Heart left ventricle (tissue), 13 donors: ENCODE measurements around the gene DFFB.

Experiments
- POLR2A ChIP-seq, 2 donors: fragments of 450-650 bp; IDR thresholded peaks; one replicate each; pipeline ENCODE4 v1.6.1; 2017; ENCODE audit warnings: antibody characterized with exemption in 2 of 2, mild to moderate bottlenecking in 2 of 2, moderate library complexity in 2 of 2
- TF ChIP-seq, protein P1 (sequence below), 12 donors: fragments of 200-600 bp; sonication (generic) in 4 of 12; IDR thresholded peaks; one replicate each; pipeline versions ENCODE4 v1.5.0 to v1.8.0; 2018 to 2022; ENCODE audit warnings: antibody characterized with exemption in 12 of 12, mild to moderate bottlenecking in 5 of 12
- donor health status: ischemic (EF 13 %, LVEDD 7.1; RV severe dilation, severe dysfunction).
- donor health status: DM: no; HTN: yes; CAD: no.
- donor health status: DM: no; HTN: no; CAD: no.
- donor health status: ischemic (EF 25% LVEDD 6.9; RV normal size, moderate dysfunction).
- donor health status: ischemic (EF 25% LVEDD 5.7; RV mildly dilated, moderate dysfunction).
- donor health status: ischemic (EF 35%, LVEDD 5.7; RV mildly dilated, moderate dysfunction).
- donor health status: nonischemic (EF 11% LVEDD 7.7; RV severe dilation, severe dysfunction).
- donor health status: DM: yes; HTN: yes; CAD: no.
- donor health status: PGD.
- donor health status: ischemic (EF 29% LVEDD 5.4; RV normal size, mild dysfunction).
- donor health status: nonischemic (EF 23%, LVEDD 6.1; RV moderate dilation, normal function).

DNA sequence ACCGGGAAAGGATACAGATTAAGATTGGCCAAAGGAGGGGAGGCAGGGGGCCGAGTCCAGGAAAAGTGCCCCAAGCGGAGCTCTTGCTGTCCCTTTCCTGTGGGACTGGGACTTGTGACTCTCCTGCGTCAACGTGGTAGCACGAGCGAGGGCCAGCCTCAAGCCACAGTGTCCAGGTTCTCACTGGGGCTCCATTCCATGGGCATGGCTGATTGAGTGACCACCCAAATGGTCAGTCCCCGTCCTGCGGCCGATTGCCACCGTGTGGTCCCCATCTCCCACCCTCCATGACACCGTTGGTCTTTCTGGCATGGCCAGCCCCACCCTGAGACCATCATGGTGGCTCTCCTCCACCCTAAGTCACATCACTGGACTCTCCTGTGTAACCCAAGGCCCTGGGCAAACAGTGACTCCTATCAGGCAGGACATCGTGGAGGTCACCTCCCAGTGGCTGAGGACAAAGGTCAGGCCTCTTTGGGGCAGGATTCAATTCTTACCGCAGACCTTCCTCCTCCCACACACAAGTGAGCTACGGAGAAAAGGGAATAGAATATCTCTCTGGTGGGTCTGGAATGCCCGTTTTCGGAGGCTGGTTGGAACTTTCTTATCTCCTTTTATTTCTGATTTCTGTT, 51.7 kb downstream of the DFFB start:
- TF ChIP-seq, protein P1, sequence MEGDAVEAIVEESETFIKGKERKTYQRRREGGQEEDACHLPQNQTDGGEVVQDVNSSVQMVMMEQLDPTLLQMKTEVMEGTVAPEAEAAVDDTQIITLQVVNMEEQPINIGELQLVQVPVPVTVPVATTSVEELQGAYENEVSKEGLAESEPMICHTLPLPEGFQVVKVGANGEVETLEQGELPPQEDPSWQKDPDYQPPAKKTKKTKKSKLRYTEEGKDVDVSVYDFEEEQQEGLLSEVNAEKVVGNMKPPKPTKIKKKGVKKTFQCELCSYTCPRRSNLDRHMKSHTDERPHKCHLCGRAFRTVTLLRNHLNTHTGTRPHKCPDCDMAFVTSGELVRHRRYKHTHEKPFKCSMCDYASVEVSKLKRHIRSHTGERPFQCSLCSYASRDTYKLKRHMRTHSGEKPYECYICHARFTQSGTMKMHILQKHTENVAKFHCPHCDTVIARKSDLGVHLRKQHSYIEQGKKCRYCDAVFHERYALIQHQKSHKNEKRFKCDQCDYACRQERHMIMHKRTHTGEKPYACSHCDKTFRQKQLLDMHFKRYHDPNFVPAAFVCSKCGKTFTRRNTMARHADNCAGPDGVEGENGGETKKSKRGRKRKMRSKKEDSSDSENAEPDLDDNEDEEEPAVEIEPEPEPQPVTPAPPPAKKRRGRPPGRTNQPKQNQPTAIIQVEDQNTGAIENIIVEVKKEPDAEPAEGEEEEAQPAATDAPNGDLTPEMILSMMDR (IDR thresholded peaks at IDR 0.05): no peak
- no peak for TF ChIP-seq POLR2A (IDR thresholded peaks at IDR 0.05)
